ENCODE results near the gene SORCS2.
"Not testable (repeated sequence)": the region's sequence is repeated elsewhere in the genome, so short reads cannot be mapped to it uniquely, and the experiment has no call there.

The SORCS2 gene

DNA sequence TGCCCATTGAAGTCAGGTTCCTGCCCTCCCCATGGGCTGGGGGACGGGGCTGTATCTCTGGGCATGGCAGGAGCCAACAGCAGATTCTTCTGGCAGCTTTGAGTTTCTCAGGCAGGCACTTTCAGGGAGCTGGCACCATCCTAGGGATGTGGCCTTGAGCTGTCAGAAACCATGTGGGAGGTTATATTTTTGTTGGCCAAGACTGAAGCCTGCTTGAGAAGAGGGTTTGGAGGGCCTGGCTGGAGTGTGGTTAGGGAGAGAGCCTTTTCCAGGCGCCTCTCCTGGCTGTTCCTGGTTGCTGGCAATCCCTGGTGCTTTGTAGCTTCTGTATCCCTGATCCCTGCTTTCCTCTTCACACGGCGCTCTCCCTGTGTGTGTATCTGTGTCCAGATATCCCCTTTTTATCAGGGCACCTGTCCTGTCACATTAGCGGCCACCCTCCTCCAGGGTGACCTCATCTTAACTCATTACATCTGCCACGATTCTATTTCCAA is 30.6 kb upstream of the SORCS2 start:
- Histone ChIP-seq H3K36me3 (ENCODE audit: insufficient read depth, low read length) (no peaks in the 10 kb centered on the region), H2AFZ (ENCODE audit: low read depth, low read length) (no peak overlapping the region), H3K79me2 (ENCODE audit: insufficient read depth, low read length) (no peaks in the 10 kb centered on the region), H3K4me1 (ENCODE audit: insufficient read depth, low read length) (no peaks in the 10 kb centered on the region), H3K9ac (ENCODE audit: low read depth, low read length) (no peak overlapping the region), H3K4me2 (ENCODE audit: insufficient read depth, low read length) (no peak overlapping the region), H3K27me3 (ENCODE audit: insufficient read depth, low read length, poor library complexity) (peaks cover 5% of the 10 kb centered on the region), H4K20me1 (ENCODE audit: insufficient read depth, low read length) (0 out of 2 replicates have a peak, but pooled peaks cover 4% of the 10 kb centered on the region), H3K9me3 (ENCODE audit: insufficient read depth, low read length, severe bottlenecking) (no peaks in the 10 kb centered on the region), H3K4me3 (ENCODE audit: low read depth in 1 of 2, low read length in 2 of 2) (no peak overlapping the region), H3K27ac (ENCODE audit: low read length) (no peak overlapping the region)
- DNase-seq (no peak), ATAC-seq (ENCODE audit: insufficient read depth, low read depth) (no peak)
- TF ChIP-seq, protein P1, sequence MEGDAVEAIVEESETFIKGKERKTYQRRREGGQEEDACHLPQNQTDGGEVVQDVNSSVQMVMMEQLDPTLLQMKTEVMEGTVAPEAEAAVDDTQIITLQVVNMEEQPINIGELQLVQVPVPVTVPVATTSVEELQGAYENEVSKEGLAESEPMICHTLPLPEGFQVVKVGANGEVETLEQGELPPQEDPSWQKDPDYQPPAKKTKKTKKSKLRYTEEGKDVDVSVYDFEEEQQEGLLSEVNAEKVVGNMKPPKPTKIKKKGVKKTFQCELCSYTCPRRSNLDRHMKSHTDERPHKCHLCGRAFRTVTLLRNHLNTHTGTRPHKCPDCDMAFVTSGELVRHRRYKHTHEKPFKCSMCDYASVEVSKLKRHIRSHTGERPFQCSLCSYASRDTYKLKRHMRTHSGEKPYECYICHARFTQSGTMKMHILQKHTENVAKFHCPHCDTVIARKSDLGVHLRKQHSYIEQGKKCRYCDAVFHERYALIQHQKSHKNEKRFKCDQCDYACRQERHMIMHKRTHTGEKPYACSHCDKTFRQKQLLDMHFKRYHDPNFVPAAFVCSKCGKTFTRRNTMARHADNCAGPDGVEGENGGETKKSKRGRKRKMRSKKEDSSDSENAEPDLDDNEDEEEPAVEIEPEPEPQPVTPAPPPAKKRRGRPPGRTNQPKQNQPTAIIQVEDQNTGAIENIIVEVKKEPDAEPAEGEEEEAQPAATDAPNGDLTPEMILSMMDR (IDR thresholded peaks at IDR 0.05; ENCODE audit: borderline replicate concordance, extremely low read depth, low read length, poor library complexity, severe bottlenecking), result no peak
- TF ChIP-seq EZH2 (IDR thresholded peaks at IDR 0.05; ENCODE audit: borderline replicate concordance, low read depth, low read length, severe bottlenecking), result no peak

DNA sequence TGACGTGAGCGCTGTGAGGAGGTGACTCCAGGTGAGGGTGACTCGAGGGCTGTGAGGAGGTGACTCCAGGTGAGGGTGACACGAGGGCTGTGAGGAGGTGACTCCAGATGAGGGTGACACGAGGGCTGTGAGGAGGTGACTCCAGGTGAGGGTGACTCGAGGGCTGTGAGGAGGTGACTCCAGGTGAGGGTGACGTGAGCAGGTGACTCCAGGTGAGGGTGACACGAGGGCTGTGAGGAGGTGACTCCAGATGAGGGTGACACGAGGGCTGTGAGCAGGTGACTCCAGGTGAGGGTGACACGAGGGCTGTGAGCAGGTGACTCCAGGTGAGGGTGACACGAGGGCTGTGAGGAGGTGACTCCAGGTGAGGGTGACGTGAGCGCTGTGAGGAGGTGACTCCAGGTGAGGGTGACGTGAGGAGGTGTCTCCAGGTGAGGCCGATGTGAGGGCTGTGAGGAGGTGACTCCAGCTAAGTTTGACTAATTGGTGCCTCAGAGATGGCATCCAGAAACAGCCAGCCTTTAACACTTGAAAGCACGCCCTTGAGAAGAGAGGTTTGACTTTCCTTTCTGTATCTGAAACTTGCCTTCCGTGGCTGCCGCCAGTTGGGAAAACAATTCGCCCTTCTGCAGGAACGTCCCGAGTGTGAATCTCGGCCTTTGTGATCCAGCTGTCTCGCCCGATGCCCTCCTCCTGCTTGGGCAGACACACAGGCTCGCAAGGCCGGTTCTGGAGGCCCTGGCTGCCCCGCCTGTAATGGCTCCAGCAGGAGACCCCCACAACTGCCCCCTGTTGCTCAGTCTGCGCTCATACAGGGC is 27.1 kb upstream of the SORCS2 start:
- not testable (repeated sequence) for H3K4me2 ChIP-seq (ENCODE audit: insufficient read depth, low read length); H3K9ac ChIP-seq (ENCODE audit: low read depth, low read length); H4K20me1 ChIP-seq (ENCODE audit: insufficient read depth, low read length); H3K27ac ChIP-seq (ENCODE audit: low read length); H3K4me1 ChIP-seq (ENCODE audit: insufficient read depth, low read length); H3K36me3 ChIP-seq (ENCODE audit: insufficient read depth, low read length); H3K79me2 ChIP-seq (ENCODE audit: insufficient read depth, low read length); H2AFZ ChIP-seq (ENCODE audit: low read depth, low read length); DNase-seq; H3K27me3 ChIP-seq (ENCODE audit: insufficient read depth, low read length, poor library complexity); ATAC-seq (ENCODE audit: insufficient read depth, low read depth); H3K4me3 ChIP-seq (ENCODE audit: low read depth in 1 of 2, low read length in 2 of 2); H3K9me3 ChIP-seq (ENCODE audit: insufficient read depth, low read length, severe bottlenecking)

DNA sequence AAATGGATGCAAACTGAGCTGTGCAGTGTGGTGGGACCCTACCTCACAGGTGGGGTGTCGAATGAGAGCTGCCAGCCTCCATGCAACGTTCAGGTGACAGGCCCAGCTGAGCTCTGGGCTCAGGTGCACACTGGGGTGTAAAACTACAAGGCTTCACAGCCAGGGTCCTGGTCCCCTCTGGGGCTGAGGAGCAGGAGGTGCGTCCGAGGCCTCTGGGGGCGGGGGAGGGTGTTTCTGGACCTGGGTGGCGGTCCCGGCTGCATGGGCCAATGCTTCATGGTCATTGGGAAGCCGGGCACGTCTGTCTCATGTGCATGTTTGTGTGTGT is 26.5 kb upstream of the SORCS2 start:
- Histone ChIP-seq H3K4me3 (ENCODE audit: low read depth in 1 of 2, low read length in 2 of 2) (no peak overlapping the region), H2AFZ (ENCODE audit: low read depth, low read length) (no peak overlapping the region), H3K36me3 (ENCODE audit: insufficient read depth, low read length) (no peaks in the 10 kb centered on the region), H3K9ac (ENCODE audit: low read depth, low read length) (no peak overlapping the region), H3K27ac (ENCODE audit: low read length) (no peak overlapping the region), H3K79me2 (ENCODE audit: insufficient read depth, low read length) (no peaks in the 10 kb centered on the region), H3K4me1 (ENCODE audit: insufficient read depth, low read length) (no peaks in the 10 kb centered on the region), H4K20me1 (ENCODE audit: insufficient read depth, low read length) (no peaks in the 10 kb centered on the region), H3K27me3 (ENCODE audit: insufficient read depth, low read length, poor library complexity) (peaks cover under 1% of the 10 kb centered on the region), H3K9me3 (ENCODE audit: insufficient read depth, low read length, severe bottlenecking) (no peaks in the 10 kb centered on the region), H3K4me2 (ENCODE audit: insufficient read depth, low read length) (no peak overlapping the region)
- ATAC-seq (ENCODE audit: insufficient read depth, low read depth) (no peak), DNase-seq (no peak)
- TF ChIP-seq EZH2 (IDR thresholded peaks at IDR 0.05; ENCODE audit: borderline replicate concordance, low read depth, low read length, severe bottlenecking), result no peak
- TF ChIP-seq, protein P1 (IDR thresholded peaks at IDR 0.05; ENCODE audit: borderline replicate concordance, extremely low read depth, low read length, poor library complexity, severe bottlenecking), result no peak

DNA sequence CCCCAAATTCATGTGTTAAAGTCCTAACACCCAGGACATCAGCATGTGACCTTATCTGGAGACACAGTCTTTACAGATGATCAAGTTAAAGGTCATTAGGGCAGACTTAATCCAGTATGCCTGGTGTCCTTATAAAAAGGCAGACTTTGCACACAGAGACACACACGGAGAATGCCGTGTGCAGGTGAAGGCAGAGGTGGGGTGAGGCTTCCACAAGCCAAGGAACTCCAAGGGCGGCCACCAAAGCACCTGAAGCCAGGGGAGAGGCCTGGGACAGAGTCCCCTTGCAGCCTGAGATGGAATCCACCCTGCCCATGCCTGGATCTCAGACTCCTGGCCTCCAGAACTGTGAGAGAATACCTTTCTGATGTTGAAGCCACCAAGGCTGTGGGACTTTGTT is 26.1 kb upstream of the SORCS2 start:
- TF ChIP-seq EZH2 (IDR thresholded peaks at IDR 0.05; ENCODE audit: borderline replicate concordance, low read depth, low read length, severe bottlenecking), result no peak
- TF ChIP-seq, protein P1 (IDR thresholded peaks at IDR 0.05; ENCODE audit: borderline replicate concordance, extremely low read depth, low read length, poor library complexity, severe bottlenecking), result no peak
- Histone ChIP-seq H3K9ac (ENCODE audit: low read depth, low read length) (no peak overlapping the region), H2AFZ (ENCODE audit: low read depth, low read length) (no peak overlapping the region), H3K79me2 (ENCODE audit: insufficient read depth, low read length) (no peaks in the 10 kb centered on the region), H3K4me3 (ENCODE audit: low read depth in 1 of 2, low read length in 2 of 2) (no peak overlapping the region), H3K27me3 (ENCODE audit: insufficient read depth, low read length, poor library complexity) (peaks cover 4% of the 10 kb centered on the region), H3K27ac (ENCODE audit: low read length) (no peak overlapping the region), H4K20me1 (ENCODE audit: insufficient read depth, low read length) (no peaks in the 10 kb centered on the region), H3K9me3 (ENCODE audit: insufficient read depth, low read length, severe bottlenecking) (no peaks in the 10 kb centered on the region), H3K4me1 (ENCODE audit: insufficient read depth, low read length) (no peaks in the 10 kb centered on the region), H3K4me2 (ENCODE audit: insufficient read depth, low read length) (no peak overlapping the region), H3K36me3 (ENCODE audit: insufficient read depth, low read length) (no peaks in the 10 kb centered on the region)
- DNase-seq (no peak), ATAC-seq (ENCODE audit: insufficient read depth, low read depth) (no peak)
